Inflammatory macrophage treated with lipopolysaccharide for 4 hours (primary cell): ENCODE data around the gene CNNM4.

Experiments
- DNase-seq: peaks from one replicate; pipeline ENCODE4 v3.0.0-alpha.2; 2020

Gene CNNM4

GRCh38 chr2:96760986-96761832, 507 bp downstream of the CNNM4 start:
- DNase-seq: peak; percentile 32

- no peak for DNase-seq
Measured at GRCh38 chr2:96762529-96763311, 2.0 kb downstream of the CNNM4 start.

GRCh38 chr2:96763511-96764252, 3.0 kb downstream of the CNNM4 start:
- DNase-seq: no peak

- DNase-seq: peak; percentile 65
Measured at GRCh38 chr2:96764253-96764637, 3.5 kb downstream of the CNNM4 start.

GRCh38 chr2:96767135-96767871, 6.6 kb downstream of the CNNM4 start:
- DNase-seq: no peak

GRCh38 chr2:96768083-96768561, 7.4 kb downstream of the CNNM4 start:
- no peak for DNase-seq

GRCh38 chr2:96769814-96770213, 9.1 kb downstream of the CNNM4 start:
- DNase-seq: peak; percentile 64

GRCh38 chr2:96770442-96771202, 9.9 kb downstream of the CNNM4 start:
- DNase-seq: no peak

GRCh38 chr2:96771796-96772618, 11.3 kb downstream of the CNNM4 start:
- no peak for DNase-seq

GRCh38 chr2:96772903-96773671, 12.4 kb downstream of the CNNM4 start:
- DNase-seq: peak; percentile 9

- DNase-seq: peak; percentile 32
Measured at GRCh38 chr2:96773922-96774321, 13.2 kb downstream of the CNNM4 start.

- no peak for DNase-seq
Measured at GRCh38 chr2:96775160-96775559, 14.5 kb downstream of the CNNM4 start.

GRCh38 chr2:96783388-96783787, 22.7 kb downstream of the CNNM4 start:
- peak; percentile 70 for DNase-seq

- no peak for DNase-seq
Measured at GRCh38 chr2:96787411-96787810, 26.7 kb downstream of the CNNM4 start.

- no peak for DNase-seq
Measured at GRCh38 chr2:96788442-96789244, 27.9 kb downstream of the CNNM4 start.

GRCh38 chr2:96789245-96789617, 28.5 kb downstream of the CNNM4 start:
- no peak for DNase-seq

- no peak for DNase-seq
Measured at GRCh38 chr2:96792772-96793749, 32.4 kb downstream of the CNNM4 start.

GRCh38 chr2:96795076-96795475, 34.4 kb downstream of the CNNM4 start:
- no peak for DNase-seq
